WTC11 (cell line): ENCODE results near the gene SEMA4C. TPM values are rescaled to one million over a fixed set of nuclear protein-coding genes. Genes with fewer than 3 reads are reported as not detected.

Experiments
- ATAC-seq: fragments of 200-7000 bp; cut with Tn5 transposase; 2 replicates; pipeline ENCODE4 v1.10.0; 2021; ENCODE audit warnings: mild to moderate bottlenecking, moderate library complexity
- CTCF ChIA-PET: fragments of 300-600 bp; sonication (Branson Sonifier 250); formaldehyde crosslinking; loops from one replicate; lab custom pipeline; 2021; ENCODE audit warnings: antibody characterized with exemption; lab: Charles Lee
- POLR2A ChIA-PET: fragments of 350-600 bp; sonication (Branson Sonifier 250); formaldehyde crosslinking; loops from one replicate; lab custom pipeline; 2021; ENCODE audit warnings: antibody characterized with exemption; lab: Charles Lee
- DNase-seq: peaks from one replicate; pipeline ENCODE4 v3.0.0; 2021; ENCODE audit warnings: low spot score
- H3K27ac Mint-ChIP-seq: 2 replicates; pipeline ENCODE4 v1.8.0; 2021; ENCODE audit warnings: mixed read lengths
- H3K27me3 Mint-ChIP-seq: 2 replicates; pipeline ENCODE4 v1.8.0; 2021; ENCODE audit warnings: low read depth, mild to moderate bottlenecking, moderate library complexity, mixed read lengths
- H3K36me3 Mint-ChIP-seq: 2 replicates; pipeline ENCODE4 v1.8.0; 2021; ENCODE audit warnings: mixed read lengths
- H3K4me1 Mint-ChIP-seq: 2 replicates; pipeline ENCODE4 v1.8.0; 2022; ENCODE audit warnings: mixed read lengths
- H3K4me3 Mint-ChIP-seq: 2 replicates; pipeline ENCODE4 v1.8.0; 2021; ENCODE audit warnings: mild to moderate bottlenecking, moderate library complexity, mixed read lengths
- H3K9me3 Mint-ChIP-seq: 2 replicates; pipeline ENCODE4 v1.8.0; 2021; ENCODE audit warnings: mixed read lengths
- ATF1 ChIP-seq: sonication (generic); formaldehyde crosslinking; IDR thresholded peaks from 2 replicates; pipeline ENCODE4 v1.8.1; 2023; ENCODE audit warnings: mild to moderate bottlenecking, moderate library complexity, missing genetic modification reagents
- EMX1 ChIP-seq: fragments of 250-450 bp; sonication (Bioruptor Pico); IDR thresholded peaks from 2 replicates; pipeline ENCODE4 v1.8.0; 2021; ENCODE audit warnings: mild to moderate bottlenecking
- GABPB1 ChIP-seq: sonication (generic); formaldehyde crosslinking; IDR thresholded peaks from 2 replicates; pipeline ENCODE4 v1.8.1; 2023; ENCODE audit warnings: mild to moderate bottlenecking, missing genetic modification reagents
- GRHL2 ChIP-seq: fragments of 250-450 bp; sonication (Bioruptor Pico); IDR thresholded peaks from 2 replicates; pipeline ENCODE4 v1.8.0; 2022; ENCODE audit warnings: mild to moderate bottlenecking, moderate library complexity; ENCODE audit not compliant: insufficient replicate concordance, severe bottlenecking
- GTF2I ChIP-seq: fragments of 250-450 bp; sonication (Bioruptor Pico); conservative IDR thresholded peaks from 2 replicates; pipeline ENCODE4 v1.4.0; 2021; ENCODE audit warnings: mild to moderate bottlenecking
- IRF2 ChIP-seq: sonication (generic); formaldehyde crosslinking; IDR thresholded peaks from 2 replicates; pipeline ENCODE4 v1.8.0; 2022; ENCODE audit warnings: low read depth, missing genetic modification reagents, borderline replicate concordance
- KAT7 ChIP-seq: sonication (generic); formaldehyde crosslinking; IDR thresholded peaks from 2 replicates; pipeline ENCODE4 v1.8.1; 2023; ENCODE audit warnings: missing genetic modification reagents, mild to moderate bottlenecking, borderline replicate concordance
- MXD4 ChIP-seq: fragments of 250-450 bp; sonication (Bioruptor Pico); IDR thresholded peaks from 2 replicates; pipeline ENCODE4 v1.8.0; 2021; ENCODE audit warnings: mild to moderate bottlenecking, moderate library complexity, borderline replicate concordance
- NR3C1 ChIP-seq: sonication (generic); formaldehyde crosslinking; conservative IDR thresholded peaks from 2 replicates; pipeline ENCODE4 v1.8.1; 2023; ENCODE audit warnings: low read depth, mild to moderate bottlenecking, missing genetic modification reagents
- SMAD3 ChIP-seq: sonication (generic); formaldehyde crosslinking; IDR thresholded peaks from 2 replicates; pipeline ENCODE4 v1.8.0; 2022; ENCODE audit warnings: missing genetic modification reagents, mild to moderate bottlenecking, borderline replicate concordance
- ZNF219 ChIP-seq: sonication (generic); formaldehyde crosslinking; IDR thresholded peaks from 2 replicates; pipeline ENCODE4 v1.8.0; 2023; ENCODE audit warnings: missing genetic modification reagents, mild to moderate bottlenecking, borderline replicate concordance
- ZNF396 ChIP-seq: fragments of 250-450 bp; sonication (Bioruptor Pico); IDR thresholded peaks from 2 replicates; pipeline ENCODE4 v1.8.0; 2021; ENCODE audit warnings: mild to moderate bottlenecking, moderate library complexity, borderline replicate concordance
- total RNA-seq: library from RNA; stranded (reverse); gene quantifications from 3 replicates; pipeline ENCODE4 v1.2.3, GENCODE V29; 2021
- TF ChIP-seq, protein P1 (sequence below): fragments of 250-450 bp; sonication (Bioruptor Pico); IDR thresholded peaks from 2 replicates; pipeline ENCODE4 v1.9.0; 2021; ENCODE audit warnings: mild to moderate bottlenecking
- TF ChIP-seq, protein P2 (sequence below): sonication (generic); formaldehyde crosslinking; IDR thresholded peaks from 2 replicates; pipeline ENCODE4 v1.8.0; 2022; ENCODE audit warnings: mild to moderate bottlenecking, missing genetic modification reagents
- TF ChIP-seq, protein P3 (sequence below): sonication (generic); formaldehyde crosslinking; conservative IDR thresholded peaks from 2 replicates; pipeline ENCODE4 v1.8.1; 2023; ENCODE audit warnings: mild to moderate bottlenecking, low read depth, missing genetic modification reagents, moderate library complexity
- TF ChIP-seq, protein P4 (sequence below): fragments of 250-450 bp; sonication (Bioruptor Pico); IDR thresholded peaks from 2 replicates; pipeline ENCODE4 v1.8.0; 2021; ENCODE audit warnings: mild to moderate bottlenecking
- TF ChIP-seq, protein P5 (sequence below): sonication (generic); formaldehyde crosslinking; IDR thresholded peaks from 2 replicates; pipeline ENCODE4 v1.8.1; 2022; ENCODE audit warnings: mild to moderate bottlenecking, missing genetic modification reagents, moderate library complexity, borderline replicate concordance
- TF ChIP-seq, protein P6 (sequence below): sonication (generic); formaldehyde crosslinking; IDR thresholded peaks from 2 replicates; pipeline ENCODE4 v1.8.1; 2023; ENCODE audit warnings: mild to moderate bottlenecking, missing genetic modification reagents, borderline replicate concordance
- TF ChIP-seq, protein P7 (sequence below): sonication (generic); formaldehyde crosslinking; IDR thresholded peaks from 2 replicates; pipeline ENCODE4 v1.8.1; 2022; ENCODE audit warnings: low read depth, mild to moderate bottlenecking, moderate library complexity, missing genetic modification reagents, borderline replicate concordance

SEMA4C gene
- total RNA-seq, 1 experiment from 2014 or later = 81.6 TPM

DNA sequence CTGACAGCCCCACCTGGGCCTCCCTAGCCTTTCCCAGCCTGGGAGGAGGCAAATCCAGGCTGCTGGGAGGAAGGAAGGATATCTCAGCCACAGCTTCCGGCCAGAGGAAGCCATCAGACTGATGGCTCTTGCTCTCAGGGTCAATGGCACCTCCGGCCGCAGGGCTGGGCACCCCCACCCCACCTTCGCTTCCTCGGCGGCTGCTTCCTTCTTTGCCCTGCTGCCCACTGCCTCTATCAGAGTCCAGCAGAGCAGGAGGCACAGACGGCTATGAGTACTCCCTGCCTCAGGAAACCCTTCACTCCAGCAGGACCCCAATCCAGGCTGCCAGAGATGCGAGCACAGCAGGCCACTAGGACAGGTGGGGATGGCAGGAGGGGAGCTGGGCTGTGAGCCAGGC, 3.3 kb downstream of the SEMA4C start:
- Mint-ChIP-seq H3K27me3 (0 out of 2 replicates have a peak, but pooled peaks cover 4% of the 10 kb centered on the region), H3K4me3 (peak overlapping the region; percentile 43; the same call in 1 of the 2 replicates), H3K27ac (0 out of 2 replicates have a peak overlapping the region, but pooled peaks have one; percentile 45), H3K9me3 (no peaks in the 10 kb centered on the region), H3K36me3 (peaks cover 29% of the 10 kb centered on the region), H3K4me1 (peaks cover 20% of the 10 kb centered on the region)
- ATAC-seq = no peak
- CTCF ChIA-PET = interaction anchor here (3.4 to 3.6 kb wide), 2 partner anchors 9 to 84 kb away, joined by 31 to 63 read pairs; partner anchors contain the start of gene ANKRD39
- TF ChIP-seq, protein P1, sequence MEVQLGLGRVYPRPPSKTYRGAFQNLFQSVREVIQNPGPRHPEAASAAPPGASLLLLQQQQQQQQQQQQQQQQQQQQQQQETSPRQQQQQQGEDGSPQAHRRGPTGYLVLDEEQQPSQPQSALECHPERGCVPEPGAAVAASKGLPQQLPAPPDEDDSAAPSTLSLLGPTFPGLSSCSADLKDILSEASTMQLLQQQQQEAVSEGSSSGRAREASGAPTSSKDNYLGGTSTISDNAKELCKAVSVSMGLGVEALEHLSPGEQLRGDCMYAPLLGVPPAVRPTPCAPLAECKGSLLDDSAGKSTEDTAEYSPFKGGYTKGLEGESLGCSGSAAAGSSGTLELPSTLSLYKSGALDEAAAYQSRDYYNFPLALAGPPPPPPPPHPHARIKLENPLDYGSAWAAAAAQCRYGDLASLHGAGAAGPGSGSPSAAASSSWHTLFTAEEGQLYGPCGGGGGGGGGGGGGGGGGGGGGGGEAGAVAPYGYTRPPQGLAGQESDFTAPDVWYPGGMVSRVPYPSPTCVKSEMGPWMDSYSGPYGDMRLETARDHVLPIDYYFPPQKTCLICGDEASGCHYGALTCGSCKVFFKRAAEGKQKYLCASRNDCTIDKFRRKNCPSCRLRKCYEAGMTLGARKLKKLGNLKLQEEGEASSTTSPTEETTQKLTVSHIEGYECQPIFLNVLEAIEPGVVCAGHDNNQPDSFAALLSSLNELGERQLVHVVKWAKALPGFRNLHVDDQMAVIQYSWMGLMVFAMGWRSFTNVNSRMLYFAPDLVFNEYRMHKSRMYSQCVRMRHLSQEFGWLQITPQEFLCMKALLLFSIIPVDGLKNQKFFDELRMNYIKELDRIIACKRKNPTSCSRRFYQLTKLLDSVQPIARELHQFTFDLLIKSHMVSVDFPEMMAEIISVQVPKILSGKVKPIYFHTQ (CRISPR knock-in tag) = no peak
- no peak for TF ChIP-seq KAT7 (CRISPR knock-in tag)
- no peak for TF ChIP-seq IRF2 (CRISPR knock-in tag)
- TF ChIP-seq, protein P2, sequence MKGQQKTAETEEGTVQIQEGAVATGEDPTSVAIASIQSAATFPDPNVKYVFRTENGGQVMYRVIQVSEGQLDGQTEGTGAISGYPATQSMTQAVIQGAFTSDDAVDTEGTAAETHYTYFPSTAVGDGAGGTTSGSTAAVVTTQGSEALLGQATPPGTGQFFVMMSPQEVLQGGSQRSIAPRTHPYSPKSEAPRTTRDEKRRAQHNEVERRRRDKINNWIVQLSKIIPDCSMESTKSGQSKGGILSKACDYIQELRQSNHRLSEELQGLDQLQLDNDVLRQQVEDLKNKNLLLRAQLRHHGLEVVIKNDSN (CRISPR knock-in tag) = no peak
- TF ChIP-seq SMAD3 (CRISPR knock-in tag) = no peak
- DNase-seq = no peak
- POLR2A ChIA-PET = no interaction called here

DNA sequence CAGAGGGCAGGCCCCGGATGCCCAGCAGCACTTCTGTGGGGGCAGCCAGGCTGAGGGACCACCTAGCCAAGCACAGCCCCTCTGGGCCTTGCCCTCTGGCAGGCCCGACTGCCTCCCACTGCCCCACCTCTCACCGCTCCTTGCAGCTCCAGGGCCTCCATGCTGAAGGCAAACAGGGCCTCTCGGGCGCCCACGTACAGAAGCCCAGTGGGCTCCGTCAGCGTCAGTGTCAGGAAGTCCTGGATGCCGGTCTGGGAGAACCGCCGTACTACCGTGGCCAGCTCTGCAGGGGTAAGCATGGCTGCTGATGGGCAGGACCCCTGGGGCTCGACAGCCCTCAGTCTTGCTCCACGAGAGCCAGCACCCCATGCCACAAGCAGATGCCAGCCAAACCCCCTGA, 3.7 kb downstream of the SEMA4C start:
- H3K27ac Mint-ChIP-seq = no peak overlapping the region
- TF ChIP-seq KAT7 (CRISPR knock-in tag) (no peak), NR3C1 (CRISPR knock-in tag) (no peak), GTF2I (CRISPR knock-in tag) (no peak), ZNF396 (CRISPR knock-in tag) (no peak), GABPB1 (CRISPR knock-in tag) (no peak), ATF1 (CRISPR knock-in tag) (no peak), EMX1 (CRISPR knock-in tag) (no peak), MXD4 (CRISPR knock-in tag) (no peak), ZNF219 (no peak), GRHL2 (no peak)
- TF ChIP-seq, protein P3, sequence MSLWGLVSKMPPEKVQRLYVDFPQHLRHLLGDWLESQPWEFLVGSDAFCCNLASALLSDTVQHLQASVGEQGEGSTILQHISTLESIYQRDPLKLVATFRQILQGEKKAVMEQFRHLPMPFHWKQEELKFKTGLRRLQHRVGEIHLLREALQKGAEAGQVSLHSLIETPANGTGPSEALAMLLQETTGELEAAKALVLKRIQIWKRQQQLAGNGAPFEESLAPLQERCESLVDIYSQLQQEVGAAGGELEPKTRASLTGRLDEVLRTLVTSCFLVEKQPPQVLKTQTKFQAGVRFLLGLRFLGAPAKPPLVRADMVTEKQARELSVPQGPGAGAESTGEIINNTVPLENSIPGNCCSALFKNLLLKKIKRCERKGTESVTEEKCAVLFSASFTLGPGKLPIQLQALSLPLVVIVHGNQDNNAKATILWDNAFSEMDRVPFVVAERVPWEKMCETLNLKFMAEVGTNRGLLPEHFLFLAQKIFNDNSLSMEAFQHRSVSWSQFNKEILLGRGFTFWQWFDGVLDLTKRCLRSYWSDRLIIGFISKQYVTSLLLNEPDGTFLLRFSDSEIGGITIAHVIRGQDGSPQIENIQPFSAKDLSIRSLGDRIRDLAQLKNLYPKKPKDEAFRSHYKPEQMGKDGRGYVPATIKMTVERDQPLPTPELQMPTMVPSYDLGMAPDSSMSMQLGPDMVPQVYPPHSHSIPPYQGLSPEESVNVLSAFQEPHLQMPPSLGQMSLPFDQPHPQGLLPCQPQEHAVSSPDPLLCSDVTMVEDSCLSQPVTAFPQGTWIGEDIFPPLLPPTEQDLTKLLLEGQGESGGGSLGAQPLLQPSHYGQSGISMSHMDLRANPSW (CRISPR knock-in tag) = no peak
- TF ChIP-seq, protein P4, sequence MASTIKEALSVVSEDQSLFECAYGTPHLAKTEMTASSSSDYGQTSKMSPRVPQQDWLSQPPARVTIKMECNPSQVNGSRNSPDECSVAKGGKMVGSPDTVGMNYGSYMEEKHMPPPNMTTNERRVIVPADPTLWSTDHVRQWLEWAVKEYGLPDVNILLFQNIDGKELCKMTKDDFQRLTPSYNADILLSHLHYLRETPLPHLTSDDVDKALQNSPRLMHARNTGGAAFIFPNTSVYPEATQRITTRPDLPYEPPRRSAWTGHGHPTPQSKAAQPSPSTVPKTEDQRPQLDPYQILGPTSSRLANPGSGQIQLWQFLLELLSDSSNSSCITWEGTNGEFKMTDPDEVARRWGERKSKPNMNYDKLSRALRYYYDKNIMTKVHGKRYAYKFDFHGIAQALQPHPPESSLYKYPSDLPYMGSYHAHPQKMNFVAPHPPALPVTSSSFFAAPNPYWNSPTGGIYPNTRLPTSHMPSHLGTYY (CRISPR knock-in tag) = no peak
- TF ChIP-seq, protein P5, sequence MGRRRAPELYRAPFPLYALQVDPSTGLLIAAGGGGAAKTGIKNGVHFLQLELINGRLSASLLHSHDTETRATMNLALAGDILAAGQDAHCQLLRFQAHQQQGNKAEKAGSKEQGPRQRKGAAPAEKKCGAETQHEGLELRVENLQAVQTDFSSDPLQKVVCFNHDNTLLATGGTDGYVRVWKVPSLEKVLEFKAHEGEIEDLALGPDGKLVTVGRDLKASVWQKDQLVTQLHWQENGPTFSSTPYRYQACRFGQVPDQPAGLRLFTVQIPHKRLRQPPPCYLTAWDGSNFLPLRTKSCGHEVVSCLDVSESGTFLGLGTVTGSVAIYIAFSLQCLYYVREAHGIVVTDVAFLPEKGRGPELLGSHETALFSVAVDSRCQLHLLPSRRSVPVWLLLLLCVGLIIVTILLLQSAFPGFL (CRISPR knock-in tag) = no peak
- TF ChIP-seq, protein P6, sequence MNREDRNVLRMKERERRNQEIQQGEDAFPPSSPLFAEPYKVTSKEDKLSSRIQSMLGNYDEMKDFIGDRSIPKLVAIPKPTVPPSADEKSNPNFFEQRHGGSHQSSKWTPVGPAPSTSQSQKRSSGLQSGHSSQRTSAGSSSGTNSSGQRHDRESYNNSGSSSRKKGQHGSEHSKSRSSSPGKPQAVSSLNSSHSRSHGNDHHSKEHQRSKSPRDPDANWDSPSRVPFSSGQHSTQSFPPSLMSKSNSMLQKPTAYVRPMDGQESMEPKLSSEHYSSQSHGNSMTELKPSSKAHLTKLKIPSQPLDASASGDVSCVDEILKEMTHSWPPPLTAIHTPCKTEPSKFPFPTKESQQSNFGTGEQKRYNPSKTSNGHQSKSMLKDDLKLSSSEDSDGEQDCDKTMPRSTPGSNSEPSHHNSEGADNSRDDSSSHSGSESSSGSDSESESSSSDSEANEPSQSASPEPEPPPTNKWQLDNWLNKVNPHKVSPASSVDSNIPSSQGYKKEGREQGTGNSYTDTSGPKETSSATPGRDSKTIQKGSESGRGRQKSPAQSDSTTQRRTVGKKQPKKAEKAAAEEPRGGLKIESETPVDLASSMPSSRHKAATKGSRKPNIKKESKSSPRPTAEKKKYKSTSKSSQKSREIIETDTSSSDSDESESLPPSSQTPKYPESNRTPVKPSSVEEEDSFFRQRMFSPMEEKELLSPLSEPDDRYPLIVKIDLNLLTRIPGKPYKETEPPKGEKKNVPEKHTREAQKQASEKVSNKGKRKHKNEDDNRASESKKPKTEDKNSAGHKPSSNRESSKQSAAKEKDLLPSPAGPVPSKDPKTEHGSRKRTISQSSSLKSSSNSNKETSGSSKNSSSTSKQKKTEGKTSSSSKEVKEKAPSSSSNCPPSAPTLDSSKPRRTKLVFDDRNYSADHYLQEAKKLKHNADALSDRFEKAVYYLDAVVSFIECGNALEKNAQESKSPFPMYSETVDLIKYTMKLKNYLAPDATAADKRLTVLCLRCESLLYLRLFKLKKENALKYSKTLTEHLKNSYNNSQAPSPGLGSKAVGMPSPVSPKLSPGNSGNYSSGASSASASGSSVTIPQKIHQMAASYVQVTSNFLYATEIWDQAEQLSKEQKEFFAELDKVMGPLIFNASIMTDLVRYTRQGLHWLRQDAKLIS (CRISPR knock-in tag) = no peak
- TF ChIP-seq, protein P7, sequence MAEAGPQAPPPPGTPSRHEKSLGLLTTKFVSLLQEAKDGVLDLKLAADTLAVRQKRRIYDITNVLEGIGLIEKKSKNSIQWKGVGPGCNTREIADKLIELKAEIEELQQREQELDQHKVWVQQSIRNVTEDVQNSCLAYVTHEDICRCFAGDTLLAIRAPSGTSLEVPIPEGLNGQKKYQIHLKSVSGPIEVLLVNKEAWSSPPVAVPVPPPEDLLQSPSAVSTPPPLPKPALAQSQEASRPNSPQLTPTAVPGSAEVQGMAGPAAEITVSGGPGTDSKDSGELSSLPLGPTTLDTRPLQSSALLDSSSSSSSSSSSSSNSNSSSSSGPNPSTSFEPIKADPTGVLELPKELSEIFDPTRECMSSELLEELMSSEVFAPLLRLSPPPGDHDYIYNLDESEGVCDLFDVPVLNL (CRISPR knock-in tag) = no peak
- TF ChIP-seq, all 79 proteins: peak for 0
- Mint-ChIP-seq H3K4me3 (no peak overlapping the region), H3K36me3 (peaks cover 33% of the 10 kb centered on the region), H3K4me1 (peaks cover 17% of the 10 kb centered on the region), H3K27me3 (0 out of 2 replicates have a peak, but pooled peaks cover 4% of the 10 kb centered on the region), H3K9me3 (no peaks in the 10 kb centered on the region)
- ATAC-seq (no peak), DNase-seq (no peak)
- POLR2A ChIA-PET = no interaction called here
- CTCF ChIA-PET = no interaction called here
